NCI-H460 (cell line): ENCODE results near the gene CCNF. TPM values are rescaled to one million over a fixed set of nuclear protein-coding genes. Genes with fewer than 3 reads are reported as not detected.

Experiments
- DNase-seq: peaks from one replicate; pipeline ENCODE4 v3.0.0-alpha.2; 2016; ENCODE audit warnings: low read depth; ENCODE audit errors: extremely low read depth
- total RNA-seq: library from RNA; depleted of rRNA; stranded (reverse); fragments of >200 nt; shearing (Covaris generic); gene quantifications from 2 replicates; pipeline ENCODE4 v1.2.3, GENCODE V29; 2014

CCNF gene
- total RNA-seq, 1 experiment from 2014 or later: 22.1 TPM

GRCh38 chr16:2455081-2455845, 26.0 kb downstream of the CCNF start:
- no peak for DNase-seq

GRCh38 chr16:2456551-2457153, 27.4 kb downstream of the CCNF start:
- no peak for DNase-seq

GRCh38 chr16:2457267-2457666, 28.0 kb downstream of the CCNF start:
- DNase-seq: no peak

GRCh38 chr16:2457946-2458345, 28.7 kb downstream of the CCNF start:
- no peak for DNase-seq

- no peak for DNase-seq
Measured at GRCh38 chr16:2458887-2459646, 29.8 kb downstream of the CCNF start.

GRCh38 chr16:2459647-2460390, 30.6 kb downstream of the CCNF start, which contains the start of gene TEDC2:
TSS of gene TEDC2 (plus strand) at chr16:2460109. CDS start at chr16:2460145, 36 bp downstream.
- DNase-seq: peak; percentile 93

- no peak for DNase-seq
Measured at GRCh38 chr16:2460391-2460713, 31.1 kb downstream of the CCNF start.

- DNase-seq: no peak
Measured at GRCh38 chr16:2460916-2461315, 31.7 kb downstream of the CCNF start.

- no peak for DNase-seq
Measured at GRCh38 chr16:2462031-2462866, 33.0 kb downstream of the CCNF start.

GRCh38 chr16:2464333-2464732, 35.1 kb downstream of the CCNF start:
- DNase-seq: no peak

- DNase-seq: no peak
Measured at GRCh38 chr16:2465653-2466415, 36.6 kb downstream of the CCNF start.

GRCh38 chr16:2466667-2467527, 37.6 kb downstream of the CCNF start:
- DNase-seq: no peak

- peak; percentile 49 for DNase-seq
Measured at GRCh38 chr16:2467528-2468232, 38.4 kb downstream of the CCNF start.

GRCh38 chr16:2468233-2468724, 39.0 kb downstream of the CCNF start:
- peak; percentile 25 for DNase-seq

- DNase-seq: no peak
Measured at GRCh38 chr16:2468725-2469398, 39.6 kb downstream of the CCNF start.

- no peak for DNase-seq
Measured at GRCh38 chr16:2469399-2470233, 40.4 kb downstream of the CCNF start.
